ENCODE data around the gene ATP6V0B.

Gene ATP6V0B

GRCh38 chr1:43969746-43970466, 4.9 kb upstream of the ATP6V0B start, which contains the start of gene DPH2:
Gene DPH2, plus strand, starts transcription at chr1:43970010. Its CDS starts 166 bp downstream, at chr1:43970176.
- DNase-seq (ENCODE audit: low read depth): peak; percentile 96

- no peak for DNase-seq (ENCODE audit: low read depth)
Observed at GRCh38 chr1:43970502-43970901, 4.3 kb upstream of the ATP6V0B start.

DNA sequence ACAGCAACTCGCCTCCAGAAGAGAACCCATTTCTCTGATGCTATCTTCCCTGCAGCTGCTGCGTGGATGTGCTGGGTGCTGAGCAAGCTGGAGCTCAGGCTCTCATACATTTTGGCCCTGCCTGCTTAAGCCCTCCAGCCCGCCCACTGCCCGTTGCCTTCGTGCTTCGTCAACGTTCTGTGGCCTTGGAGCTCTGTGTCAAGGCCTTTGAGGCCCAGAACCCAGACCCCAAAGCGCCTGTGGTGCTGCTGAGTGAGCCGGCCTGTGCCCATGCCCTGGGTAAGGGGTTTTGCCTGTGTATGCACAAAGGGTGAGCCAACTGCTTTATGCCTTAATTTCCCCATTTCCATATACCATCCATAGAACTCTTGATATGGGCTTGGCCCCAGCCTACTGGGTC, 3.8 kb upstream of the ATP6V0B start:
- no peak for DNase-seq (ENCODE audit: low read depth)

GRCh38 chr1:43971336-43971980, 3.3 kb upstream of the ATP6V0B start:
- no peak for DNase-seq (ENCODE audit: low read depth)

- DNase-seq (ENCODE audit: low read depth): no peak
Observed at GRCh38 chr1:43973981-43974442, 748 bp upstream of the ATP6V0B start.

- DNase-seq (ENCODE audit: low read depth): no peak
Observed at GRCh38 chr1:43975249-43975961, 645 bp downstream of the ATP6V0B start.

DNA sequence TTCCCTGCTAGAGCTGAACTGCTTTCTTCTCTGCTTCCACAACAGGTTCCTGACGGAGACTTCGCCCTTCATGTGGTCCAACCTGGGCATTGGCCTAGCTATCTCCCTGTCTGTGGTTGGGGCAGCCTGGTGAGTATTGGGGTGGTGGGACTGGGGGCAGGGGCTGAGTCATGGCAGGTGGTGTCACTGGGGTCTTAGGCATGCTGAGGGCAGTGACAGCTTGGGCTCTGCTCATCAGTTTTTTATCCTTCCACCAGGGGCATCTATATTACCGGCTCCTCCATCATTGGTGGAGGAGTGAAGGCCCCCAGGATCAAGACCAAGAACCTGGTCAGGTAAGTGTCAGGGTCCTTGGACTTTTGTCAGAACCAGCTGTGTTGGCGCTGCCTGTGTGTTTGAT, 1.3 kb downstream of the ATP6V0B start:
- no peak for DNase-seq (ENCODE audit: low read depth)

- DNase-seq (ENCODE audit: low read depth): no peak
Observed at GRCh38 chr1:43976890-43977289, 2.1 kb downstream of the ATP6V0B start.

GRCh38 chr1:43977376-43978263, 2.9 kb downstream of the ATP6V0B start:
- DNase-seq (ENCODE audit: low read depth): no peak

GRCh38 chr1:43978264-43978550, 3.4 kb downstream of the ATP6V0B start:
- no peak for DNase-seq (ENCODE audit: low read depth)

- DNase-seq (ENCODE audit: low read depth): no peak
Observed at GRCh38 chr1:43978551-43979260, 3.9 kb downstream of the ATP6V0B start, which contains the start of gene B4GALT2. Gene B4GALT2, plus strand, starts transcription at chr1:43979210. Its CDS starts 1,951 bp downstream, at chr1:43981161.

DNA sequence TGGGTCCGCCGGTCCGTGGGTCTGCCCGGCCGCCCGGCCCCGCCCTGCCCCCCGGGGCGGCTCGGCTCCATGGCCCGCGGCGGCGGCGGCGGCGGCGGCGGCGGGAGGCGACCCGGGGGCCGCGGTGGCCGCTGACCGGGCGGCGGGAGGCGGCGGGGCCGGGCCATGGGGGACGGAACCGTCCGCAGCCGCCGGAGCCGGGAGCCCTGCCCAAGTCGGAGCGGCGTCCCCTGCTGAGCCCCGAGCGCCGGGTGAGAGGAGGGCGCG, 4.4 kb downstream of the ATP6V0B start:
- DNase-seq (ENCODE audit: low read depth): no peak

DNA sequence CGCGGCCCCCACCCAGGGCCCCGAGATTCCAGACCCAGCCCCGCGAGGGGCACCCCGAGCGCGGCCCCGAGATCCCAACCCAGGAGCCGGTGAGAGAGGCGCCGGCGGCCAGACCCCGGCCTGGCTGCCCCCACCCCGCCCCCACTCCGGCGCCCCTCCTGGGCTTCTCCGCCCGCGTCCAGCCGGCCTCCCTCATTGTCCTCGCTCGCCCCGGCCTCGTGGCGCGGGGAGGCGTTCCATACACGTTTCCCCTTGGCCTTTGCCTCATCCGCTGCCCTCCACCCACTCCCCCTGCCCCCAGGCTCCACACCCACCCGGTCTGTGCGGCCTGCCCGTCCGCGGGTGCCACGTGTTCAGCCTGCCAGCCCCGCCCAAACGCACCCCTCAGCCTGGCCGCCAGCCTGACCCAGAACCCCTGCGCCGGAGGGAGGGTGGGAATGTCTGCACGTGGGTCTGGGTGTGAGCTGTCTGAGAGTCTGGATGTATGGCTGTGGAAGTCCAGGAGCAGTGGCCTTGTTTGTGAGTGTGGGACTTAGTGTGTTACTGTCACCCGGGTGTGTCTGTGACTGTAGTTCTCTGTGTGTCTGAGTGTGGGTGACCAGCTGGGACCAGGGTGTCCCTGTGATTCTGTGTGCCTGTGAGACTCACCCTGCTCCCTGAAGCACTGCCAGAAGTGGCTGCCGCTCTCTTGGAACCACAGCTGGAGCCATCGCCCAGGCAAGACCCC, 4.9 kb downstream of the ATP6V0B start:
- DNase-seq (ENCODE audit: low read depth): no peak

DNA sequence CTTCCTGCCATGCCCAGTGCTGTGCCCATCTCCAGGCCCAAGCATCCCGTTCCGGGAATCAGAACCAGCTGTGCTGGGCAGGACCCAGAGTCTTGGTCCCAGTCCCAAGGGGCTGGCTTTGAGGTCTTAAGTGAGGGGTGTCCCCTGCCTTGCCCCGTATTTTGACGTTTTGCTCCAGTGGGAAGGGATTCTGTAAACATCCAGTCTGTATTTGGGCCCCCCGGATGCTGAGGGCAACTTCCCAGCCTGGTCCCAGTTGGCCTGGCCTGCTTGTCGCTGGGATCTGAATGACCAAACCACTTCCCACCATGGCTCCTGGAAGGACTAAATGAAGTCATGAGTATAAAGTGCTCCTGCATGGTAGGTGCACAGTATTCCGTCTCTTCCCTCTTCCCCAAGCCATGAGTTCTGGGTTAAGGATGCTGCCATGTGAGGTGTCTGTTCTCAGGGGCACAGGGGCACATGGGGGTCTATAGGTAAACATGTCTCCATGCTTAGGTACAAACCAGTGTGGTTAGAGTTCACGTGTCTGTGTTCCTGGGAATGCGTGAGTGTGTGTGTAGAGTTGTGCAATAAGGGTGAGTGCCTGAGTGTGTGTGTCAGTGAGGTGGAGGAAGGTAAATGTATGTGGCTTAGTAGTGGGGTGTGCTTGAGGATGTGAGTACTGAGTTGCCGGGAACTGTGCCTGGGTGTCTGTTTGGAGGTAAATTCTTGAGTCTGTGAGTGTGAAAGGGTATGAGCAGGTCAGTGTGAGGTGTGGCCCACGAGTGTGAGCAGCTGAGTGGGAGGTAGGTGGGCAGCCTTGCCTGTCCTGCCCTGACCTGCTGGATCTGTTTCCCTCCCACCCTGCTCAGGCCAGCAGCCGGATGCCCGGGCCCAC, 5.7 kb downstream of the ATP6V0B start:
- DNase-seq (ENCODE audit: low read depth): no peak

DNA sequence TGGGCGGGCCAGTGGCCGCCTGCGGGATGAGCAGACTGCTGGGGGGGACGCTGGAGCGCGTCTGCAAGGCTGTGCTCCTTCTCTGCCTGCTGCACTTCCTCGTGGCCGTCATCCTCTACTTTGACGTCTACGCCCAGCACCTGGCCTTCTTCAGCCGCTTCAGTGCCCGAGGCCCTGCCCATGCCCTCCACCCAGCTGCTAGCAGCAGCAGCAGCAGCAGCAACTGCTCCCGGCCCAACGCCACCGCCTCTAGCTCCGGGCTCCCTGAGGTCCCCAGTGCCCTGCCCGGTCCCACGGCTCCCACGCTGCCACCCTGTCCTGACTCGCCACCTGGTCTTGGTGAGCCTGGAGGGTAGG, 6.4 kb downstream of the ATP6V0B start:
- DNase-seq (ENCODE audit: low read depth): no peak

DNA sequence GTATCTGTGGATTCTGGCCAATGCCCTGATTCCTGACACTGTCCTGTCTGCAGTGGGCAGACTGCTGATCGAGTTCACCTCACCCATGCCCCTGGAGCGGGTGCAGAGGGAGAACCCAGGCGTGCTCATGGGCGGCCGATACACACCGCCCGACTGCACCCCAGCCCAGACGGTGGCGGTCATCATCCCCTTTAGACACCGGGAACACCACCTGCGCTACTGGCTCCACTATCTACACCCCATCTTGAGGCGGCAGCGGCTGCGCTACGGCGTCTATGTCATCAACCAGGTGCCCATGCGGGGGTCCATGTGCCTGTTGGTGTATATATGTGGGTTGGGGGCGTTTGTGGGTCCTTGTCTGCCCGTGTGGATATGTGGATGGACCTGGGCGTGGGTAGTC, 6.9 kb downstream of the ATP6V0B start:
- no peak for DNase-seq (ENCODE audit: low read depth)

GRCh38 chr1:43982241-43982640, 7.5 kb downstream of the ATP6V0B start:
- no peak for DNase-seq (ENCODE audit: low read depth)

- no peak for DNase-seq (ENCODE audit: low read depth)
Observed at GRCh38 chr1:43982808-43983207, 8.0 kb downstream of the ATP6V0B start.

DNA sequence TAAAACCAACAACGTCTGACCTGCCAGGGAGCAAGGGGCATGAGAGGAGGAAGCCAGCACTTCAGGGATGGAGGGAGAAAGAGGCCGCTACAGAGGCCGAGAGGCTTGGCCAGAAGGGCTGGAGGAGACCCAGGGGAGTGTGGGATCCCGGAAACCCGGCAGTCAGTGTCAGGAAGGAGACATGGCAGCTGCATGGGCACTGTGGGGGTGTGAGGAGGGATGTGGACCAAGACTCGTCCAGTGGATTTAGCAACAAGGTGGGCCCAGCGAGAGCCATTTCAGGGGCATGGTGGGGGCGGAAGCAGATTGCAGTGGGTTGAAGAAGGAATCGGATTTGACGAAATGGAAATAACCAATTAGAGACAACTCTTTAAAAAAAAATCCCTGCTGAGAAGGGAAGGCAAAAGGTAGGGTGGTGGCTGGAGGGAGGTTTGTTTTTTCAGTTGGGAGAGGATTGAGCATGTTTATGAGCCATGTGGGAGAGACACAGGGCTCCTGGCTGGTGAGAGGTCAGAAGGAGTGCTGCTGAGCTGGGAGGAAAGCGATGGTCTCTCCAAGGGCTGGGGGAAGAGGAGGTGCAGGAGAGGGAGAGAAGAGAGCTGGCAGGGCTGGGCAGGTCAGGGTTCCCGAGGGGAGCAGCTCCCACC, 8.6 kb downstream of the ATP6V0B start:
- no peak for DNase-seq (ENCODE audit: low read depth)

- DNase-seq (ENCODE audit: low read depth): no peak
Observed at GRCh38 chr1:43984855-43985254, 10.1 kb downstream of the ATP6V0B start.
